HepG2 (cell line): ENCODE results near the gene WDR35. TPM values are rescaled to one million over a fixed set of nuclear protein-coding genes. Genes with fewer than 3 reads are reported as not detected.

Experiments
- ATAC-seq: fragments of 200-7000 bp; cut with Tn5 transposase; 3 replicates; pipeline ENCODE4 v1.9.1; 2020; ENCODE audit warnings: mild to moderate bottlenecking, moderate library complexity
- BruUV-seq: library from RNA; stranded (reverse); fragments of 400-500 nt; replicated peaks from 2 replicates; lab custom pipeline; 2021; lab: Mats Ljungman, UMichigan
- CTCF ChIA-PET: fragments of 300-600 bp; formaldehyde crosslinking; extraction: SDS; loops from one replicate; lab custom pipeline; 2021; ENCODE audit warnings: low total read pairs, inconsistent platforms, low intra/inter-chr PET ratio; lab: Yijun Ruan, JAX
- POLR2A ChIA-PET: fragments of 350-600 bp; sonication (Branson Sonifier 250); formaldehyde crosslinking; loops from one replicate; lab custom pipeline; 2020; ENCODE audit warnings: antibody characterized with exemption, inconsistent platforms; lab: Yijun Ruan, JAX
- DNase-seq: peaks from one replicate; pipeline ENCODE4 v3.0.0-alpha.2; 2015; ENCODE audit warnings: low spot score
- FAIRE-seq: peaks from 3 replicates; lab custom pipeline; 2011; peaks lifted over from hg19 to GRCh38; lab: Jason Lieb, UNC
- H2AFZ ChIP-seq: one replicate; pipeline ENCODE4 v1.6.1; 2011; ENCODE audit warnings: low read length, inconsistent platforms
- H3K27ac ChIP-seq: fragments of 300-600 bp; 3 replicates; pipeline ENCODE4 v1.8.0; 2011; ENCODE audit warnings: mixed run types, mild to moderate bottlenecking, mixed read lengths, low read length, inconsistent platforms; ENCODE audit not compliant: insufficient read depth; ENCODE audit errors: extremely low read length
- H3K27me3 ChIP-seq, 2 experiments: fragments of 200-600 bp in 1 of 2; 2 replicates in 1 of 2; 3 replicates in 1 of 2; pipeline versions ENCODE4 v1.6.0 to v1.8.0; 2011; ENCODE audit warnings: low read length in 2 of 2, mild to moderate bottlenecking in 2 of 2, moderate library complexity in 2 of 2, inconsistent platforms in 1 of 2; ENCODE audit not compliant: insufficient read depth in 2 of 2, control insufficient read depth in 1 of 2
- H3K36me3 ChIP-seq, 2 experiments: fragments of 200-600 bp in 1 of 2; replicated peaks in 1 of 2; 2 replicates in 1 of 2; 3 replicates in 1 of 2; pipeline versions ENCODE4 v1.5.1 to v1.8.0; 2011; ENCODE audit warnings: low read length in 2 of 2, inconsistent platforms in 1 of 2; ENCODE audit not compliant: insufficient read depth in 2 of 2, control insufficient read depth in 1 of 2
- H3K4me1 ChIP-seq: 2 replicates; pipeline ENCODE4 v1.5.1; 2012; ENCODE audit warnings: low read length, inconsistent platforms; ENCODE audit not compliant: insufficient read depth
- H3K4me2 ChIP-seq: 2 replicates; pipeline ENCODE4 v1.6.0; 2011; ENCODE audit warnings: low read depth, low read length, inconsistent platforms
- H3K4me3 ChIP-seq, 3 experiments: fragments of 200-600 bp in 1 of 3; sonication (generic), shearing (Covaris generic) in 1 of 3; replicated peaks in 1 of 3; 2 replicates each; pipeline ENCODE4 v1.5.1; 2011 to 2016; ENCODE audit warnings: low read length in 3 of 3, inconsistent platforms in 2 of 3, low read depth in 2 of 3, mild to moderate bottlenecking in 2 of 3, control low read depth in 1 of 3, mixed read lengths in 1 of 3; ENCODE audit not compliant: insufficient read depth in 1 of 3
- H3K79me2 ChIP-seq: one replicate; pipeline ENCODE4 v1.6.1; 2011; ENCODE audit warnings: low read length, inconsistent platforms; ENCODE audit not compliant: insufficient read depth
- H3K9ac ChIP-seq: 2 replicates; pipeline ENCODE4 v1.6.0; 2011; ENCODE audit warnings: mild to moderate bottlenecking, low read depth, low read length, inconsistent platforms; ENCODE audit not compliant: insufficient read depth
- H3K9me3 ChIP-seq: 2 replicates; pipeline ENCODE4 v1.5.1; 2012; ENCODE audit warnings: mild to moderate bottlenecking, low read length
- H4K20me1 ChIP-seq: 2 replicates; pipeline ENCODE4 v1.6.0; 2011; ENCODE audit warnings: inconsistent platforms, mild to moderate bottlenecking, low read length, moderate library complexity; ENCODE audit not compliant: insufficient read depth
- AKAP8 ChIP-seq: sonication (generic); formaldehyde crosslinking; IDR thresholded peaks from 2 replicates; pipeline ENCODE4 v1.5.1; 2020; ENCODE audit warnings: mild to moderate bottlenecking, missing genetic modification reagents
- BRF2 ChIP-seq: sonication (generic); formaldehyde crosslinking; IDR thresholded peaks from 2 replicates; pipeline ENCODE4 v1.8.1; 2022; ENCODE audit warnings: mild to moderate bottlenecking, missing genetic modification reagents
- FOXJ3 ChIP-seq: sonication (generic); formaldehyde crosslinking; IDR thresholded peaks from 2 replicates; pipeline ENCODE4 v1.4.0; 2020; ENCODE audit warnings: missing genetic modification reagents, mild to moderate bottlenecking, borderline replicate concordance
- MATR3 ChIP-seq: sonication (generic); formaldehyde crosslinking; IDR thresholded peaks from 2 replicates; pipeline ENCODE4 v1.4.0; 2020; ENCODE audit warnings: missing genetic modification reagents
- MNT ChIP-seq: fragments of 450-650 bp; IDR thresholded peaks from 2 replicates; pipeline ENCODE4 v1.6.1; 2016
- PREB ChIP-seq: sonication (generic); formaldehyde crosslinking; IDR thresholded peaks from 2 replicates; pipeline ENCODE4 v1.4.0; 2020; ENCODE audit warnings: missing genetic modification reagents
- RERE ChIP-seq: IDR thresholded peaks from 2 replicates; pipeline ENCODE4 v1.6.1; 2016; ENCODE audit warnings: low read depth, missing genetic modification reagents, missing compliant biosample characterization
- RXRA ChIP-seq: sonication (generic); formaldehyde crosslinking; IDR thresholded peaks from 2 replicates; pipeline ENCODE4 v1.5.1; 2020; ENCODE audit warnings: missing genetic modification reagents
- SNAPC2 ChIP-seq: sonication (generic); formaldehyde crosslinking; IDR thresholded peaks from 2 replicates; pipeline ENCODE4 v1.8.1; 2022; ENCODE audit warnings: mild to moderate bottlenecking, missing genetic modification reagents
- SP2 ChIP-seq: sonication (generic); formaldehyde crosslinking; IDR thresholded peaks from 2 replicates; pipeline ENCODE4 v1.5.1; 2020; ENCODE audit warnings: mild to moderate bottlenecking, missing genetic modification reagents
- SRY ChIP-seq: sonication (generic); formaldehyde crosslinking; IDR thresholded peaks from 2 replicates; pipeline ENCODE4 v1.8.0; 2022; ENCODE audit warnings: mild to moderate bottlenecking, missing genetic modification reagents
- ZBTB1 ChIP-seq: sonication (generic); formaldehyde crosslinking; IDR thresholded peaks from 2 replicates; pipeline ENCODE4 v1.4.0; 2020; ENCODE audit warnings: missing genetic modification reagents, borderline replicate concordance
- ZBTB7B ChIP-seq: sonication (generic); formaldehyde crosslinking; IDR thresholded peaks from 2 replicates; pipeline ENCODE4 v1.4.0; 2020; ENCODE audit warnings: missing genetic modification reagents
- ZNF44 ChIP-seq: sonication (generic); formaldehyde crosslinking; IDR thresholded peaks from 2 replicates; pipeline ENCODE4 v1.5.1; 2020; ENCODE audit warnings: mild to moderate bottlenecking, missing genetic modification reagents
- ZNF501 ChIP-seq: sonication (generic); formaldehyde crosslinking; IDR thresholded peaks from 2 replicates; pipeline ENCODE4 v1.5.1; 2020; ENCODE audit warnings: mild to moderate bottlenecking, moderate library complexity, missing genetic modification reagents
- ZSCAN22 ChIP-seq: sonication (generic); formaldehyde crosslinking; IDR thresholded peaks from 2 replicates; pipeline ENCODE4 v1.4.0; 2020; ENCODE audit warnings: mild to moderate bottlenecking, missing genetic modification reagents
- WGBS: methylation state at CpG from one replicate; pipeline ENCODE4 v1.1.6; 2017; ENCODE audit warnings: low lambda C conversion rate; 5-methylcytosine and 5-hydroxymethylcytosine counted together
- in situ Hi-C: cut with HindIII; loops from 2 replicates; pipeline ENCODE4 v1.10.0; 2017; ENCODE audit warnings: low pct_unique_long_range_greater_than_20kb; ENCODE audit not compliant: extremely low pct_ligation_motif_present
- intact Hi-C: fragments of 100-400 bp; cut with micrococcal nuclease; formaldehyde crosslinking; loops from one replicate; pipeline ENCODE4 v1.10.0; 2022; ENCODE audit not compliant: unreplicated experiment
- polyA plus RNA-seq, 8 experiments: library from polyadenylated mRNA; depleted of rRNA in 3 of 8; stranded (reverse) in 7 of 8; unstranded in 1 of 8; fragments of >200 nt; fragmentation: Illumina TruSeq in 4 of 8; extraction: Trizol in 4 of 8; gene quantifications; 2 replicates each; pipeline versions ENCODE4 v1.2.1 to v1.2.3, GENCODE V29; 2011 to 2016; ENCODE audit warnings: low read depth in 4 of 8, missing spikeins in 1 of 8, mixed read lengths in 1 of 8; ENCODE audit not compliant: insufficient read depth in 1 of 8
- total RNA-seq, 5 experiments: library from RNA; depleted of rRNA; stranded (reverse); fragments of >200 nt; fragmentation: Illumina TruSeq; extraction: Trizol; gene quantifications; 2 replicates each; pipeline ENCODE4 v1.2.3, GENCODE V29; 2016; ENCODE audit warnings: low read depth in 1 of 5

WDR35 gene
- total and polyA plus RNA-seq, 2 of the 13 experiments (the other 11 are each of a cell fraction or from before 2014, with no cell fraction given): 11.1 to 19.6 TPM

GRCh38 chr2:20034821-20035220, 44.9 kb upstream of the WDR35 start (continued):
- no peak for TF ChIP-seq BRF2 (CRISPR knock-in tag)
- no peak for TF ChIP-seq ZNF44 (CRISPR knock-in tag)
- TF ChIP-seq AKAP8 (CRISPR knock-in tag): no peak
- no peak for TF ChIP-seq SNAPC2 (CRISPR knock-in tag)

GRCh38 chr2:20034218-20034617, 44.3 kb upstream of the WDR35 start:
- Histone ChIP-seq H3K27me3 (no peaks in the 10 kb centered on the region), H2AFZ (no peak overlapping the region), H3K79me2 (peaks cover 6% of the 10 kb centered on the region), H3K36me3 (peaks cover 35 to 90% of the 10 kb centered on the region in 2 experiments), H3K9me3 (no peaks in the 10 kb centered on the region), H3K27ac (no peak overlapping the region), H4K20me1 (no peaks in the 10 kb centered on the region), H3K4me2 (no peak overlapping the region), H3K9ac (no peak overlapping the region), H3K4me1 (no peaks in the 10 kb centered on the region), H3K4me3 (no peak overlapping the region)
- ATAC-seq (no peak), FAIRE-seq (no peak), DNase-seq (no peak)
- in situ Hi-C loops: no loop called here
- ChIA-PET POLR2A (interaction anchor here (1.2 to 2.6 kb wide), 3 partner anchors 15 to 21 kb away, joined by 3 to 14 read pairs (median 4); partner anchors contain the start of genes LAPTM4A and MATN3), CTCF (no interaction called here)
- no TSS peak for BruUV-seq
- WGBS: 99% methylated on average over 4 of the region's 4 CpGs
- intact Hi-C loops: no loop called here
- TF ChIP-seq ZNF501 (CRISPR knock-in tag) (no peak), SRY (no peak), SP2 (no peak), ZBTB1 (CRISPR knock-in tag) (no peak), FOXJ3 (CRISPR knock-in tag) (no peak), MATR3 (CRISPR knock-in tag) (no peak), PREB (CRISPR knock-in tag) (no peak), RXRA (CRISPR knock-in tag) (no peak), MNT (no peak), RERE (no peak), ZSCAN22 (no peak), ZBTB7B (CRISPR knock-in tag) (no peak)
